Kidney (tissue), 14 donors: ENCODE data around the gene ZNF292. TPM values are rescaled to one million over a fixed set of nuclear protein-coding genes. Genes with fewer than 3 reads are reported as not detected.

Experiments
- DNase-seq, 5 donors: peaks; one replicate each; pipeline ENCODE4 v3.0.0-alpha.2; 2013 to 2020
- FAIRE-seq: peaks from 2 replicates; lab custom pipeline; 2012; peaks lifted over from hg19 to GRCh38; lab: Jason Lieb, UNC
- H3K27ac ChIP-seq, 2 donors: one replicate each; pipeline ENCODE4 v1.7.0; 2013; ENCODE audit warnings: low read depth in 2 of 2, low read length in 2 of 2, inconsistent platforms in 1 of 2
- H3K27me3 ChIP-seq: one replicate; pipeline ENCODE4 v1.7.1; 2013; ENCODE audit warnings: low read length, inconsistent platforms; ENCODE audit not compliant: control insufficient read depth, insufficient read depth
- H3K36me3 ChIP-seq, 3 donors: one replicate each; pipeline versions ENCODE4 v1.7.0 to v1.7.1; 2013; ENCODE audit warnings: low read length in 3 of 3, control low read depth in 1 of 3, inconsistent platforms in 1 of 3; ENCODE audit not compliant: insufficient read depth in 3 of 3, control insufficient read depth in 2 of 3
- H3K4me1 ChIP-seq, 3 donors: one replicate each; pipeline versions ENCODE4 v1.7.0 to v1.7.1; 2013; ENCODE audit warnings: low read length in 3 of 3, inconsistent platforms in 1 of 3, low read depth in 1 of 3; ENCODE audit not compliant: control insufficient read depth in 2 of 3, insufficient read depth in 2 of 3
- H3K4me3 ChIP-seq, 3 donors: one replicate each; pipeline versions ENCODE4 v1.7.0 to v1.8.1; 2013; ENCODE audit warnings: low read length in 3 of 3, control low read depth in 1 of 3, inconsistent platforms in 1 of 3
- H3K9ac ChIP-seq, 3 donors: one replicate each; pipeline versions ENCODE4 v1.7.0 to v1.7.1; 2013; ENCODE audit warnings: low read length in 3 of 3, control low read depth in 1 of 3, inconsistent platforms in 1 of 3
- H3K9me3 ChIP-seq, 3 donors: one replicate each; pipeline versions ENCODE4 v1.7.0 to v1.7.1; 2013; ENCODE audit warnings: low read length in 3 of 3, control low read depth in 1 of 3, inconsistent platforms in 1 of 3; ENCODE audit not compliant: control insufficient read depth in 2 of 3, insufficient read depth in 1 of 3
- intact Hi-C: fragments of 100-400 bp; cut with DNase I; formaldehyde crosslinking; loops from one replicate; pipeline ENCODE4 v1.11.1; 2022
- polyA plus RNA-seq: library from polyadenylated mRNA; stranded (reverse); fragments of 350-450 nt; fragmentation: Illumina TruSeq; extraction: RNeasy Lipid Tissue Mini Kit (QIAGEN cat#74804); gene quantifications from one replicate; pipeline ENCODE4 v1.2.3, GENCODE V29; 2014; ENCODE audit warnings: low read depth, low replicate concordance; ENCODE audit not compliant: insufficient read depth
- total RNA-seq: library from RNA; stranded (reverse); fragmentation: NEBNext Ultra II Directional; extraction: Animal tissue kit (Norgen Biotek cat#: 25700); gene quantifications from one replicate; pipeline ENCODE4 v1.2.1, GENCODE V29; 2021
- TF ChIP-seq, protein P1 (sequence below): IDR thresholded peaks from 3 replicates; pipeline ENCODE4 v1.5.1; 2012; ENCODE audit warnings: mild to moderate bottlenecking, moderate library complexity, borderline replicate concordance; ENCODE audit not compliant: insufficient read depth; ENCODE audit errors: extremely low read depth
- donor health status: control.
- donor health status: control.
- donor health status: control.
- donor health status: control.
- donor health status: control.
- donor health status: DM: yes; HTN: yes; CAD: no.
- donor health status: Normal renal cell carcinoma (clear cell type).

Gene ZNF292
- total and polyA plus RNA-seq, 2 donors from 2014 or later, result 3.4 to 52.3 TPM

DNA sequence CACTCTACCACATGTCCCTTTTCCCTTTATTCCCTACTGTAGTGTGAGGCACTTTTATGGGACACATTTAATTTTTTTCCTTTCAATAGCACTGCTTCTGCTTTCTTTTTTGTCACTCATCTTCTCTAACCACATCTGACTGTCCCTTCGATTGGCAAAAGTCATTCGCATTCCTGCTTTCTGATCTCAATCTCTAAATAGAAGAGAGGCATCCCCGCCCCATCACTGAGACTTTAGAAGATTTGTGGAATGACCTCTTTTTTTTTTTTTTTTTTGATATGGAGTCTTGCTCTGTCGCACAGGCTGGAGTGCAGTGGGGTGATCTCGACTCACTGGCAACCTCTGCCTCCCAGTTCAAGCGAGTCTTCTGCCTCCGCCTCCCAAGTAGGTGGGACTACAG is 9.1 kb downstream of the ZNF292 start:
- TF ChIP-seq, protein P1, sequence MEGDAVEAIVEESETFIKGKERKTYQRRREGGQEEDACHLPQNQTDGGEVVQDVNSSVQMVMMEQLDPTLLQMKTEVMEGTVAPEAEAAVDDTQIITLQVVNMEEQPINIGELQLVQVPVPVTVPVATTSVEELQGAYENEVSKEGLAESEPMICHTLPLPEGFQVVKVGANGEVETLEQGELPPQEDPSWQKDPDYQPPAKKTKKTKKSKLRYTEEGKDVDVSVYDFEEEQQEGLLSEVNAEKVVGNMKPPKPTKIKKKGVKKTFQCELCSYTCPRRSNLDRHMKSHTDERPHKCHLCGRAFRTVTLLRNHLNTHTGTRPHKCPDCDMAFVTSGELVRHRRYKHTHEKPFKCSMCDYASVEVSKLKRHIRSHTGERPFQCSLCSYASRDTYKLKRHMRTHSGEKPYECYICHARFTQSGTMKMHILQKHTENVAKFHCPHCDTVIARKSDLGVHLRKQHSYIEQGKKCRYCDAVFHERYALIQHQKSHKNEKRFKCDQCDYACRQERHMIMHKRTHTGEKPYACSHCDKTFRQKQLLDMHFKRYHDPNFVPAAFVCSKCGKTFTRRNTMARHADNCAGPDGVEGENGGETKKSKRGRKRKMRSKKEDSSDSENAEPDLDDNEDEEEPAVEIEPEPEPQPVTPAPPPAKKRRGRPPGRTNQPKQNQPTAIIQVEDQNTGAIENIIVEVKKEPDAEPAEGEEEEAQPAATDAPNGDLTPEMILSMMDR, result no peak
- no peaks in the 10 kb centered on the region for H3K9me3 ChIP-seq
- peaks cover 0 to 3% (median 0%) of the 10 kb centered on the region in 3 donors for H3K4me1 ChIP-seq
- no peaks in the 10 kb centered on the region for H3K36me3 ChIP-seq
- intact Hi-C loops, result no loop called here
- FAIRE-seq, result no peak
- no peaks in the 10 kb centered on the region for H3K27me3 ChIP-seq
- no peak overlapping the region for H3K27ac ChIP-seq
- DNase-seq, result no peak
- no peak overlapping the region for H3K9ac ChIP-seq
- no peak overlapping the region for H3K4me3 ChIP-seq

DNA sequence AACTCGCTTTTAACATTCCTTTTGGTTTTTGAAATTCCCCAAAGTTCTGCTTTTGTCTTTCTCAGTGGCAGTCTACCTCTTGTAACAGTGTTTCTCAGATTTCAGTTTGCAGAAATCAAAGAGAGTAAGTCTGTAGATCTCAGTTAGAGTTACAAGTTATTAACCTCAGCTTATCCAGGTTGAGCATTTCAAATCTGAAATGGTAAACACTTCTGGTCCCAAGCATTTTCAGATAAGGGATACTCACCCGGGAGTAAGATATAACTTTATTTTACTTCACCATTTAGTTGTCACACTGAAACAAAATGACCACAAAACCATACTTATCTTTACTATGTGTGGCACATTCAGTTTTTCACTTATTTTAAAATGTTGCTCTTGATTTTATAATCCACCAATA is 9.8 kb downstream of the ZNF292 start:
- Histone ChIP-seq H3K9me3 (no peaks in the 10 kb centered on the region), H3K9ac (no peak overlapping the region), H3K4me3 (no peak overlapping the region), H3K27ac (no peak overlapping the region), H3K36me3 (no peaks in the 10 kb centered on the region), H3K4me1 (peaks cover 0 to 3% (median 0%) of the 10 kb centered on the region in 3 donors), H3K27me3 (no peaks in the 10 kb centered on the region)
- intact Hi-C loops, result no loop called here
- TF ChIP-seq, protein P1, result no peak
- no peak for DNase-seq
- FAIRE-seq, result no peak

DNA sequence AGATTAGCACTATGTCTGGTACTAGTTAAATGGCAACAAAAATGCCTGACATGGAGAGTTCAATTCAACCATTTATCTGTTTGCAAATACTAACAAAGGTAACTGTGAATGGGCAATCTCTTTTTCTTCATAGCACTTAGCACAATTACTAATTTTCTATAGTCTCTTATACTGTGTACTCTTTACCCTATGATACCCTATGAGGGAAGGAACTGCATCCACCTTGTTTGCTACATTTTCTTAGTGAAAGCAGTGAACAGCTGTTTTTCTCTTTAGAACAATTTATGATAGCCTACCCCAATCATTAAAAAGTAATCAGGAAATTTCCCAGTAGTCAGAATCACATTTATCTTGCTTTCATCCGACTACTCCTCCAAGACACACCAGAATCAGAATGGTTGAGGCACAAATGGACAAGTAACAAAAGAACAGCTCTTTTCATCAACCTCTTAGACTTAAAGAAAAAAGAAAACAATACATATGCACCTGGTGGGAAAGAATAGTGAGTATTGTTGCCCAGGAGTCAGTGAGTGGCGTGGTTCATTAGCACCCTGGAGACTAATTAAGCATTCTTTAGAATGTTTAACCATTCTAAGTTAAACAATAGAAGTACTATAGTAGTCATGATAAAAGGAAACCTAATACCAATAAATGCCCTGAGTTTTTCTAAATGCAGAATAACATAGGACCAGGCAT is 16.7 kb downstream of the ZNF292 start:
- peaks cover 0 to 8% (median 4%) of the 10 kb centered on the region in 3 donors for H3K4me1 ChIP-seq
- FAIRE-seq, result no peak
- no peak for DNase-seq
- TF ChIP-seq, protein P1, result no peak
- H3K9me3 ChIP-seq, result no peaks in the 10 kb centered on the region
- H3K9ac ChIP-seq, result no peak overlapping the region
- H3K36me3 ChIP-seq, result no peaks in the 10 kb centered on the region
- H3K27me3 ChIP-seq, result no peaks in the 10 kb centered on the region
- intact Hi-C loops, result no loop called here
- H3K27ac ChIP-seq, result no peak overlapping the region
- H3K4me3 ChIP-seq, result no peak overlapping the region

DNA sequence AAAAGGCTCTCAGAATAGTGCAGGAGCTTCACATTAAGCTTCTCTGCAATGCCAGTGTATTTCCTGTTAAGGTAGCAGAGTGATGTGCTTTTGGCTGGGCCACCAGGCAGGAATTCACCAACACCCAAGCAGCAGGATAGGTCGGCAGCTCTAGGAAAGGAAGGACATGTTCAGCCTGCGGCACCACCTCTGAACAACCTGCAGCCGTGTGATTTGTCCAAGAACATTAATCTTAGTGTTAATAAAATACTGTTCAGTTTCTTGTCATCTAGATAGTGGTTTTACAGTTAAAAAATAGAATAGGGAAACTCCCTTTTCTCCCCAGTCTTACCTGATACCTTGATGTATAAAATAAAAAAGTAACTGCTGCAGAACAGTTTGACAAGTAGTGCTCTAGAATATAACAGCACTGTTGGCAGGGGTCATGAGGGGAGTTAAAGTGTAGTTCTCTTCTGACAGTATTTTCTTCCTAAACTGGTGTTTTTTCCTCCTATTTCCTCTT is 18.8 kb downstream of the ZNF292 start:
- TF ChIP-seq, protein P1, result no peak
- no peak overlapping the region for H3K27ac ChIP-seq
- H3K4me3 ChIP-seq, result no peak overlapping the region
- H3K9ac ChIP-seq, result no peak overlapping the region
- no peak for FAIRE-seq
- no peaks in the 10 kb centered on the region for H3K27me3 ChIP-seq
- no peaks in the 10 kb centered on the region for H3K9me3 ChIP-seq
- H3K4me1 ChIP-seq, result peaks cover 0 to 8% (median 4%) of the 10 kb centered on the region in 3 donors
- no peaks in the 10 kb centered on the region for H3K36me3 ChIP-seq
- intact Hi-C loops, result no loop called here
- peak in 1 of 5 donors; percentile 14 for DNase-seq
